NCI-H510A (cell line): ENCODE measurements around the gene HRAS.

ENCODE experiments used
- DNase-seq: peaks from one replicate; lab custom pipeline; 2025; lab: John Stamatoyannopoulos, UW

HRAS gene

GRCh38 chr11:507727-508515 lies 27.5 kb downstream of the HRAS start:
- no peak for DNase-seq

DNA sequence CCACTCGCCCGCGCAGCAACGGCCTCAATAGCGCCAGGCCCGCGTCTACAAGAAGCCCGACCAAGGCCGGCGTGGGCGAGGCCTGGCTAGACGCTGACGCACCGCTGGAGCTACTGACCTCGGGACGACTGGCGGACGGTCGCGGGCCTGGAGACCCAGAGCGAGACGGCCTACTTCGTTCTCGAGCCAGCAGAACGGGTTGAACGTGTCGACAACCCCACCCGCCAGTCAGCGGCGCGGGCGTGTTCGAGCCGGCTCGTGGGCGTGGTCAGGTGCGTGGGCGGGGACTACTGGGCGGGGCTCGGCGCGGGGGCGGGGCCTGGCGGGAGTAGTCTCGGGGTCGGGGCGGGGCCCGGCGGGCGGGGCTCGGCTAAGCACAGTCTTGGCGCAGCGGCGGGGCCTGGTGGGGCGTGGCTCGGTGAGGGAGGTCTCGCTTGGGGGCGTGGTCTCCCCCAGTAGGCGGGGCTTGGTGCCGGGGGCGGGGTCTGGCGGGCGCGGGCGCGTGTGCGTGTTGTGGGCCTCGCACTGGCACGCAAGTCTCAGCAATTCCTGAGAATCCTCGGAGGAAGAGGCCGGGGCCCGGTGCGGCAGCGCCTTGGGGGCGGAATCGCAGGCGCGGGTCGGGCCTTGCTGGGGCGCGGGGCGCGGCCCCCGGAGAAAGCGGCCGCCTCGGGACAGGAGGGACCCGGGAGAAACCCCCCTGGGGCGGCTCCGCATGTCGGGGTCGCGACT lies 28.2 kb downstream of the HRAS start, which contains the start of gene RNH1:
Gene RNH1 (minus strand): TSS at position 248 of the 732 bp plus-strand sequence. CDS start 5,080 bp downstream, outside the sequence.
- DNase-seq, result peak; percentile 47

GRCh38 chr11:506238-506994 lies 29.0 kb downstream of the HRAS start:
- peak; percentile 61 for DNase-seq

DNA sequence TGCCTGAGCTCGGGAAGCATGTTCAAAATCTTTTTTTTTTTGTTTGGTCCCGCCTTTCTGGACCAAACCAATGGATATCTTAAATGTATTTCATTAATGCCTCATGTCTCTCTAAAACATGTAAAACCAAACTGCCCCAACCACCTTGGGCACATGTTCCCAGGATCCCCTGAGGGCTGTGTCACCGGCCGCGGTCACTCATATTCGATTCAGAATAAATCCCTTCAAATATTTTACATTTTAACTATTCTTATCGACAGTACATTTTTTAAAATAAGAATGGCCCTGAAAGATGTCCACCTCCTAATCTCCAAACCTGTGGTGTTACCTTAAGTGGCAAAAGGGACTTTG lies 30.4 kb downstream of the HRAS start:
- no peak for DNase-seq

GRCh38 chr11:504053-504993 lies 31.1 kb downstream of the HRAS start:
- DNase-seq, result no peak

DNA sequence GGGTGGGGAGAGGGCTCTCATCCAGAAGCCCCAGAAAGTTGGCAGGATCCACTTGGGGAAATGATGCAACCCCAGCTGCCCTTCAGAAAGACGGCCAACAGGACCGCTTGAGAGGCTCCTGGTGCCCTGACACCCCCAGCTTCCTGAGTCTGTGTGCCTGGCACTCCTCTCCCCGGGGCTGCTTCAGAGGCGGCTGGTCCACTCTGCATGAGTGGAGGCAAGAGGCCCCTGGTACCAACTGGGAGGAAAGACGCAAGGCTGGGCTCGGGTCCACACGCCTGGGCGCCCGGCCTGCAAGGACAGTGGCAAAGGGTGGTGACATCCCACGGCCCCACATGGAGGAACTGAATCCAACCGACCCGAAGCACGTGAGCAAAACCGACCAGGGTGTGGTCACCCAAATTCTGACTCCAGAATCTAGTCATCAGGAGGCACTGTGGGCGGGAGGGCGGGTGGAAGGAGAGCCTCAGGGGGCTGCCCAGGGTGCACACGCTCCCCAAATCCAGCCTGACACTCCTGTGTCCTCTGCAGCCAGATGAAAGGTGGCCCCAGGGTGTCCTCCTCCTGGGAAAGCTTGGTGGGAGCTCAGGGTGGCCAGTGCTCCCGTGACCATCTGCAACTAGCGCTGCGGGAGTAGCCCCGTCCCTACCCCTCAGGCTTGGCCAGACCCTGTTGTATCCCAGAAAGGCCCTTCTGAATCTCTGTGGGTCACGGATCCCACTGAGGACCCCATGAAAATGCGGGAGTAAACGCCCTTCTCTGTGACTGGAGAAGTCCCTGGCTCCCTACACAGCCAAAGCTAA lies 32.0 kb downstream of the HRAS start:
- no peak for DNase-seq

DNA sequence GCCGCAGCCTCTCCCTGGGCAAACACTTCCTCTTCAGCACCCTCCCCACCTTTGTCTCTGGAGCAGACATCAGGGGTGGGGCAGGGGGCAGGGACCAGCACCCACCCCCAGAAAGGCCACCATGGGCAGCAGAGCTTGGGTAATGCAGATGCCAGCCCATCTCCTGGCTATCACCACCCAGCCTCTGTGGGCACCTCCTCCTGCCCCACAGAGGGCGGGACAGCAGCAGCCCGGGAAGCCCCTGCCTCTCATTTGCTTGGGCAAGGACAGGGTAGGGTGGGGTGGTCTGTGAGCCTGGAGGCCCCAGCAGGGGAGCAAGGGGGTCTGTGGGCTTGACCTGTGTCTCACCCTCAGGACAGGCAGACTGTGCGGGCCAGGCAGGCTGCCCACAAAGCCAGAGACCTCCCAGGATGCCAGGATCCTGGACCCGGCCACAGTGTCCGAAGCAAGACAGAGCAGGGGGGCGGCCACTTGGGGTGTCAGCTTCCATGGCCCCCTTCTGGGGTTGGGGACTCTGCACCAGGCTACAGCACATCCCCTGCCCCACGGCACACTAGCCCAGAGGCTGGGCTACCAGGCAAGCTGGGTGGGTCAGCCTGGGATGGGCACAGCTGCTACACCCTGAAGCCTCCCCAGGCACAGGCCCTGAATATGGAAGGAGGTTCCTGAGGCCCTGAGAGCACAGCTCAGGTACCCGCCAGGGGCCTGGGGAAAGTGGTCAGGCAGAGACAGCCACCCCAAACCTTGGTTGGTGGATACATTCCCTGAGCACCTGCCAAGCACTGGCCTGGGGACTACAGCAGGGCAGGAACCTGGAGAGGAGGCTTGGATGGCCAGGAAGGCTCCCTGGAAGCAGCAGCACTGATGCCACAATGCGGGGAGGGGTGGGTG lies 32.8 kb downstream of the HRAS start:
- DNase-seq, result no peak

- no peak for DNase-seq
Observed at GRCh38 chr11:501683-502287, 33.6 kb downstream of the HRAS start.

- no peak for DNase-seq
Observed at GRCh38 chr11:501001-501682, 34.2 kb downstream of the HRAS start.

DNA sequence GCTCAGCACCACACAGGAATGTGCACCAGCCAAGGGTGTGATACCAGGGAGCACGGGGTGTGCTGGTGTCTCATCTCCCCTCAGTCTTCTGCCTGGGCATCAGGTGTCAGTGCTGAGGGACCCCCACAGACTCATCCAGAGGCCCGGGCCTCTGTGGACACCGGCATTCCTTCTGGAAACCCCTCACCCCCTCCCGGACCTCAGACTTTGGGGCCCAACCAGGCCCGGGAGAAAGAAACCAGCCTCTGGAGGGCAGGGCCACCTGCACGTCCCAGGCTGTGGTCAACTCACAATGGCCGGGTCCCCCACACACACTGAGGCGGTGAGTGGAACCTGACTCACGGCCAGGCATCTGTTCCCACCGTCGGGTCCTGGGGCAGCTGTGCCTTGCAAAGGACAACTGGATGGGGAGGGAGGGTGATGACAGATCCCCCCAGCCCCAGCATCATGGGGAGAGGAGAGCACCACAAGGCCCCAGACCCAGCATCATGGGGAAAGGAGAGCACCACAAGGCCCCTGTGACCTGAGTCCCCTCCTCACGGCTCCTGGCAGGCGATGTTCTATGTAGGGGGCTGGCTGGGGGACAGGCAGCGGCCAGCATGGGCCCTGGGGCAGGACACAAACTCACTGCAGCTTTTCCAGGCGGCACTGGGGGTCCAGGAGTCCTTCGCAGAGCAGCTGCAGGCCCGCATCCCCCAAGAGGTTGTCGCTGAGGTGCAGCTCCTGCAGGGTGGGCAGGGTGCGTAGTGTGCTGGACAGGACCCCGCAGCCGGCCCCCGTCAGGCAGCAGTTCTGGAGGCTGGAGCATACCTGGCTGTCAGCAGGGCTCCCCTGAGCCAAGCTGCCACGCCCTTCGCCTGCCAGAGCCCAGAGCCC lies 35.9 kb downstream of the HRAS start:
- DNase-seq, result no peak

- no peak for DNase-seq
Observed at GRCh38 chr11:498297-499181, 36.8 kb downstream of the HRAS start.

DNA sequence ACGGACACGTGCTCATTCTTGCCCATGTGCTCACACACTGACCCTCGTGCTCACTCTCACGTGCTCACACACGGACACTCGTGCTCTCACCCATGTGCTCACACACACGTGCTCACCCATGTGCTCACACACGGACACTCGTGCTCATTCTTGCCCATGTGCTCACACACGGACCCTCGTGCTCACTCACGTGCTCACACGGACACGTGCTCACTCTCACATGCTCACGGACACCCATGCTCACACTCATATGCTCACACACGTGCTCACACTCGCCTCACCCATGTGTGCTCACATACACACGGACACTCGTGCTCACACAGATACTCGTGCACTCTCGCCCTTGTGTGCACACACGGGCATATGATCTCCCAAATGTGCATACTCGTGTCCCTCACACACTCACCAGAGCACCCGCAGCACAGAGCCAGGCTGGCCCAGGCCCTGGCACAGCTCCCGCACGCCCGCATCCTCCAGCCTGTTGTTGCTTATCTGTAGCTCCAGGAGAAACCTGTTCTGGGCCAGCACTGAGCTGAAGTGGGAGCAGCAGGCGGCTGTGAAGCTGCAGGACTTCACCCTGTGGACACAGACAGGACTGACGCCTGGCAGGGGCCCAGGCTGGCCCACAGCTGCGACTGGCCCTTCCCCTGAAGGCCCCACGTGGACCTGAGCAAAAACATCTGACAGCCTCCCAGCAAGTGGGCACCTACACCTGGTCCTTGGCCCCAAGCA lies 37.6 kb downstream of the HRAS start:
- no peak for DNase-seq

GRCh38 chr11:496834-497564 lies 38.4 kb downstream of the HRAS start:
- DNase-seq, result no peak

- DNase-seq, result no peak
Observed at GRCh38 chr11:495537-495931, 39.8 kb downstream of the HRAS start.
